ENCODE results near the gene KCNQ1. TPM values are rescaled to one million over a fixed set of nuclear protein-coding genes. Genes with fewer than 3 reads are reported as not detected.
A peak's percentile ranks its signal among the peaks of the same experiment; 100 is the strongest.

KCNQ1 gene
- total and polyA plus RNA-seq, 4 donors = 15.4 to 41.7 (median 26.2) TPM

DNA sequence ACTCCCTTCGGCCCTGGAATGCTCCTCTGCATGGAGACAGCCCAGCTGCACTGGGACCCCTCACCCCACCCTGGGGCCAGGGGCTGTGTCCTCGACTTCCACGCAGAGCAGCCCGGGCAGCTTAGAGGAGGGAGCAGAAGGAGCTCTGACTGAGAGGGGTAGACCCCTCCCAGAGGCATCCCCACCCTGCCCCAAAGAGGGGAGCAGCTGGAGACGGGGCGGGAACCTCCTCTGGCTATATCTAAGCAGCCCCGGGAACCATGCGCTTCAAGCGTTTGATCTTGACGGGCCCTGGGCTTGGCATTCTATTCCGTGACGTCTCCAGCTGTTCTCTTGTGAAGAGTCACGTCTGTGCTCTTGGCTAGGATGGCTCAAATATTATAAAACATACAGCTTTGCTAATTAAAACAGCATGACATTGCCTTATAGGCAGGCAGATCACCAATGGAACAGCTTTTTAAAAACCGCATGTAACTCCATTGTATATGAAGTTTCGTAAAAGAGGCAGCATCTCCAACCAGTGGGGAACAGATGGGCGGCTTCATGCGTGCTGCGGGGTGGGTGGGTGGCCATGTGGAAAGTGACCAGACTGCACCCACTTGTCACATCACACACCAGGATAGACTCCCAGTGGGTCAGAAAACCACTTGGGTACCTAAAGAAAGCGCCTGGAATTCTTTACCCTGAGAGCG, 7.7 kb downstream of the KCNQ1 start:
- peaks cover 0 to 12% (median 9%) of the 10 kb centered on the region in 5 donors for H3K4me1 ChIP-seq (ENCODE audit: control insufficient read depth in 5 of 5, insufficient read depth in 5 of 5, low read length in 5 of 5)
- H3K9me3 ChIP-seq (ENCODE audit: control insufficient read depth in 4 of 4, insufficient read depth in 3 of 4, low read length in 3 of 4) = no peaks in the 10 kb centered on the region
- 75 to 83% methylated on average over 20 of the region's 20 CpGs for WGBS, 2 donors
- DNase-seq (peak; percentile 88 to 93 (median 93)), ATAC-seq (ENCODE audit: insufficient read depth, low FRiP score) (no peak)
- H3K27me3 ChIP-seq (ENCODE audit: control insufficient read depth in 3 of 3, insufficient read depth in 3 of 3, low read length in 2 of 3) = no peaks in the 10 kb centered on the region
- H3K9ac ChIP-seq (ENCODE audit: insufficient read depth in 1 of 2, low read length in 2 of 2) = no peak overlapping the region
- no peak overlapping the region for H3K27ac ChIP-seq (ENCODE audit: low read depth in 1 of 2, low read length in 1 of 2)
- no peaks in the 10 kb centered on the region for H3K36me3 ChIP-seq (ENCODE audit: control insufficient read depth in 4 of 4, insufficient read depth in 4 of 4, low read length in 4 of 4)
- TF ChIP-seq, protein P1, sequence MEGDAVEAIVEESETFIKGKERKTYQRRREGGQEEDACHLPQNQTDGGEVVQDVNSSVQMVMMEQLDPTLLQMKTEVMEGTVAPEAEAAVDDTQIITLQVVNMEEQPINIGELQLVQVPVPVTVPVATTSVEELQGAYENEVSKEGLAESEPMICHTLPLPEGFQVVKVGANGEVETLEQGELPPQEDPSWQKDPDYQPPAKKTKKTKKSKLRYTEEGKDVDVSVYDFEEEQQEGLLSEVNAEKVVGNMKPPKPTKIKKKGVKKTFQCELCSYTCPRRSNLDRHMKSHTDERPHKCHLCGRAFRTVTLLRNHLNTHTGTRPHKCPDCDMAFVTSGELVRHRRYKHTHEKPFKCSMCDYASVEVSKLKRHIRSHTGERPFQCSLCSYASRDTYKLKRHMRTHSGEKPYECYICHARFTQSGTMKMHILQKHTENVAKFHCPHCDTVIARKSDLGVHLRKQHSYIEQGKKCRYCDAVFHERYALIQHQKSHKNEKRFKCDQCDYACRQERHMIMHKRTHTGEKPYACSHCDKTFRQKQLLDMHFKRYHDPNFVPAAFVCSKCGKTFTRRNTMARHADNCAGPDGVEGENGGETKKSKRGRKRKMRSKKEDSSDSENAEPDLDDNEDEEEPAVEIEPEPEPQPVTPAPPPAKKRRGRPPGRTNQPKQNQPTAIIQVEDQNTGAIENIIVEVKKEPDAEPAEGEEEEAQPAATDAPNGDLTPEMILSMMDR (IDR thresholded peaks at IDR 0.05; ENCODE audit: control extremely low read depth, extremely low read depth) = no peak
- no peak overlapping the region for H3K4me3 ChIP-seq

DNA sequence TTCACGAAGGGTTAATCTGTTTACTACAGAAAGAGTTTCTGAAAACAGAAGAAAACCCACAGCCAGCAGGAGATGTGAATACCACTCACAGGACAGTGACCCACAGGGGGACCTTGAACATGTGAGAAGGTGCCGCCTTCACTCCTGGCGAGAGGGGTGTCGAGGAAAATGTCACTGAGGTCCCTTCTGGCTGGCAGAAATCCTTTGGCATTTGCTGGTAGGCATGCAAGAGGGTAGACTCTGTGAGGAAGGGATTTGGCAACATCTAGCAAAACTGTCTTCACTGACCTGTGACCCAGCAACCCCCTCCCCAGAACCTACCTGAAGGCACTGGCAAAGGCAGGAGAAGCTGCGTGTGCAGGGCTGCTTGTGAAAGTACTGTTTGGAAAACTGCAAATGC, 8.6 kb downstream of the KCNQ1 start:
- TF ChIP-seq, protein P1 (IDR thresholded peaks at IDR 0.05; ENCODE audit: control extremely low read depth, extremely low read depth) = no peak
- WGBS, 2 donors = 97 to 98% methylated on average over 5 of the region's 5 CpGs
- ATAC-seq (ENCODE audit: insufficient read depth, low FRiP score) (no peak), DNase-seq (no peak)
- no peak overlapping the region for H3K4me3 ChIP-seq
- H3K4me1 ChIP-seq (ENCODE audit: control insufficient read depth in 5 of 5, insufficient read depth in 5 of 5, low read length in 5 of 5) = peaks cover 0 to 12% (median 0%) of the 10 kb centered on the region in 5 donors
- no peak overlapping the region for H3K9ac ChIP-seq (ENCODE audit: insufficient read depth in 1 of 2, low read length in 2 of 2)
- H3K27me3 ChIP-seq (ENCODE audit: control insufficient read depth in 3 of 3, insufficient read depth in 3 of 3, low read length in 2 of 3) = no peaks in the 10 kb centered on the region
- no peaks in the 10 kb centered on the region for H3K9me3 ChIP-seq (ENCODE audit: control insufficient read depth in 4 of 4, insufficient read depth in 3 of 4, low read length in 3 of 4)
- H3K36me3 ChIP-seq (ENCODE audit: control insufficient read depth in 4 of 4, insufficient read depth in 4 of 4, low read length in 4 of 4) = no peaks in the 10 kb centered on the region
- H3K27ac ChIP-seq (ENCODE audit: low read depth in 1 of 2, low read length in 1 of 2) = no peak overlapping the region

DNA sequence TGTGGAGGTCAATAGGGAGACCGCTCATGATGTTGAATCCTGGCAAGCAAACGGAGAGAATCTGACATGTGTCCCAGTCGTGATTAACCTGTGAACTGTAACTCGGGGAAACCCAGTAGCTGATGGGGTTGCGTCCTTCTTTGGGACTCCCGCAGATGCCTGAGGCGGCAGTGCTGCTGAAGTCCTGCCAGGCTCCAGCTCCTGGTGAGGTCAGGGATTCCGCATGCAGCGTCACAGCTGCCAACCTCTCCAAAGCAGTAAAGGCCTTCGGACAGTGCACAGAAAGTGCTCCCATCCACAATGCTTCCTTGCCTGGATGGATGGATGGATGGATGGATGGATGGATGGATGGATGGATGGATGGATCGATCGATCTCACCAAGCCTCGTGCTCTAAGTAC, 13.5 kb downstream of the KCNQ1 start:
- H3K9ac ChIP-seq (ENCODE audit: insufficient read depth in 1 of 2, low read length in 2 of 2) = no peak overlapping the region
- H3K4me1 ChIP-seq (ENCODE audit: control insufficient read depth in 5 of 5, insufficient read depth in 5 of 5, low read length in 5 of 5) = peaks cover 0 to 15% (median 0%) of the 10 kb centered on the region in 5 donors
- ATAC-seq (ENCODE audit: insufficient read depth, low FRiP score) (no peak), DNase-seq (no peak)
- no peaks in the 10 kb centered on the region for H3K9me3 ChIP-seq (ENCODE audit: control insufficient read depth in 4 of 4, insufficient read depth in 3 of 4, low read length in 3 of 4)
- H3K4me3 ChIP-seq = no peak overlapping the region
- no peak overlapping the region for H3K27ac ChIP-seq (ENCODE audit: low read depth in 1 of 2, low read length in 1 of 2)
- no peaks in the 10 kb centered on the region for H3K27me3 ChIP-seq (ENCODE audit: control insufficient read depth in 3 of 3, insufficient read depth in 3 of 3, low read length in 2 of 3)
- TF ChIP-seq, protein P1 (IDR thresholded peaks at IDR 0.05; ENCODE audit: control extremely low read depth, extremely low read depth) = no peak
- no peaks in the 10 kb centered on the region for H3K36me3 ChIP-seq (ENCODE audit: control insufficient read depth in 4 of 4, insufficient read depth in 4 of 4, low read length in 4 of 4)
- WGBS, 2 donors = 88 to 93% methylated on average over 13 of the region's 13 CpGs
